GM18951 (cell line): ENCODE results near the gene FAM83F.
"Not testable (repeated sequence)": the region's sequence is repeated elsewhere in the genome, so short reads cannot be mapped to it uniquely, and the experiment has no call there.

Source experiments
- POLR2A ChIP-seq: IDR thresholded peaks from 4 replicates; pipeline ENCODE4 v1.6.1; 2011; ENCODE audit warnings: mild to moderate bottlenecking; ENCODE audit not compliant: insufficient read length, insufficient read depth; ENCODE audit errors: extremely low read depth
- in situ Hi-C: fragments of 300-500 bp; cut with MboI; formaldehyde crosslinking; loops from one replicate; pipeline ENCODE4 v1.12.0; 2022; ENCODE audit warnings: low sequenced_read_pairs, mixed read lengths, inconsistent platforms; ENCODE audit not compliant: unreplicated experiment

Gene FAM83F

DNA sequence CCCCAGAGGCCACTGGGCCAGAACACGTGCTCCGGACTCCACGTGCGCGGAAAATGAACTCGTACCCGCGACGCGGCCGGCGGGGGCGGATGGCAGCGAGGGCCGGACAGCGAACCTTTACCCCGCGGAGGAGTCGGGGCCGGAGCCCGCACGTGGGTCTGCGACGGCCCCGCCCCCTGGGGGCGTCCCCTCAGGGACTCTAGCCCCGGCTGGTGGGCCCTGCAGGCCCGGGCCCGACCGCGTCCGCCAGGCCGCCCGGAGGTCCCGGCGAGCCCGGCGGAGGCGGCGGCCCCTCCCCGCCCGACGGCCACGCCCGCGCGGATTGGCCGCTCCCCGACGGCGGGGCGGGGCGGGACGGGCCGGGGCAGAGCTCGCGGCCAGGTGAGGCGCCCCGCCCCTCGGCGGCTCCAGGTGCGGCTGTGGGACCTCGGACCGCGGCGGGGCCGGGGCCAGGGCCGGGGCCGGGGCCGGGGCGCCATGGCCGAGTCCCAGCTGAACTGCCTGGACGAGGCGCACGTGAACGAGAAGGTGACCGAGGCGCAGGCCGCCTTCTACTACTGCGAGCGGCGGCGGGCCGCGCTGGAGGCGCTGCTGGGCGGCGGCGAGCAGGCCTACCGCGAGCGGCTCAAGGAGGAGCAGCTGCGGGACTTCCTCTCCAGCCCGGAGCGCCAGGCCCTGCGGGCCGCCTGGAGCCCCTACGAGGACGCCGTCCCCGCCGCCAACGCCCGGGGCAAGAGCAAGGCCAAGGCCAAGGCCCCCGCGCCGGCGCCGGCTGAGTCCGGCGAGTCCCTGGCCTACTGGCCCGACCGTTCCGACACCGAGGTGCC lies at the start of gene FAM83F:
TSS of gene FAM83F (plus strand) at position 389 of the 827 bp plus-strand sequence. CDS start at position 478, 89 bp downstream.
- no peak for TF ChIP-seq POLR2A
- in situ Hi-C loops: no loop called here

- in situ Hi-C loops: no loop called here
- no peak for TF ChIP-seq POLR2A
Measured at GRCh38 chr22:39946126-39946502, 48.6 kb upstream of the FAM83F start.

GRCh38 chr22:39946503-39947219 lies 48.1 kb upstream of the FAM83F start:
- in situ Hi-C loops: no loop called here
- TF ChIP-seq POLR2A: no peak

GRCh38 chr22:39947220-39948216 lies 47.2 kb upstream of the FAM83F start:
- TF ChIP-seq POLR2A: no peak

DNA sequence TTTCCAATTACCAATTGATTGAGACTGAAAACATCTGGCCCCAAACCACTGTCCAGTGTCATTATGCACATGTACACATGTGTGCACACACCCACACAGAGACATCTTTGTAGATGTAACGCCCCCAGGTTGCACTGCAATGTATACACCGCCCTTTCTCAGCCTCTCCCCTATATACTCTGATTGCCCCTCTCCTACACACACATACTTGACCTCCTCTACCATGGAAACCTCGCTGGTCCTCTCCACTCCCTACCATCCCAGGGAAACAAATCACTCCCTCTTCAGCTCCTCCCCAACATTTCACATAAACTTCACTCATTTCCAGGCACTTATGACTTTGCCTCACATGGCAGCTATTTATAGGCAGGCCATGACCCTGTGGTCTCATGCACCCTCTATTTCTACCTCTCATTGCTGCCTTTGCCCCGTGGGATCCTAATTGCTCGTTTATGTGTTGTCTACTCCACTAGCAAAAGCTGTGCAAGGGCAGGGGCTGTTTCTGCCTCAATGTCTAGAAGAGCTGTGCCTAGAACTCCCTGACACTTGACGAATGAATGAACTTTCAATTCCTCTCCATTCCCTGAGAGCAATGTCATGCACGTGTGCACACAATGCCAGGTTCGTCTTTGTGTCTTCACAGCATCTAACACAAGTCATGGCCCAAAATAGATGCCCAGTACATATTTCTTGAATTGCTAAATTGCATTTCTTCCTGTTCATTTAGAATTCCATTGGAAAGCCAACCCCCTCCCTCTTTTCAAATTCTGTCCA lies 44.6 kb upstream of the FAM83F start:
- no peak for TF ChIP-seq POLR2A
- in situ Hi-C loops: no loop called here

More at GRCh38 chr22:39947220-39948216, 47.2 kb upstream of the FAM83F start:
- in situ Hi-C loops: no loop called here

GRCh38 chr22:39951603-39952293 lies 43.0 kb upstream of the FAM83F start:
- in situ Hi-C loops: not testable (repeated sequence)

- TF ChIP-seq POLR2A: no peak
- in situ Hi-C loops: no loop called here
Measured at GRCh38 chr22:39952347-39952746, 42.4 kb upstream of the FAM83F start.

DNA sequence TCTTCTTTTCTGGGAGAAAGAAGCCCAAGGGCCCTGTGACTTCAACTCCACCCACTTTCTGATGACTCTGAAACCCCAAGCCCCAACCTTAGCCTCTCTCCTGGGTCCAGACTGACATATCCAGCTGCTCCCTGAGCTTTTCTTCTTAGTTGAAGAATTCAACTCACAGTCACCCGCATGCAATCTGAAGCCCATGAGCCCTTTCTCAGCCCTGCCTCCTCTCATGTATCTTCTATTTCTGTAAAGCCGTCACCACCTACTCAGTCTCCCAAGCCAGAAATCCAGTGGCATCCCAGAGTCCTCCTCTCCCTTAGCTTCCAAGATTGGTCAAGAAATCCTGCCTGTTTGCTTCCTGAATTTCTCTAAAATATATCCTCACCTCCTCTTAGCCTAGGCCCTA lies 41.7 kb upstream of the FAM83F start:
- in situ Hi-C loops: no loop called here
- TF ChIP-seq POLR2A: no peak

DNA sequence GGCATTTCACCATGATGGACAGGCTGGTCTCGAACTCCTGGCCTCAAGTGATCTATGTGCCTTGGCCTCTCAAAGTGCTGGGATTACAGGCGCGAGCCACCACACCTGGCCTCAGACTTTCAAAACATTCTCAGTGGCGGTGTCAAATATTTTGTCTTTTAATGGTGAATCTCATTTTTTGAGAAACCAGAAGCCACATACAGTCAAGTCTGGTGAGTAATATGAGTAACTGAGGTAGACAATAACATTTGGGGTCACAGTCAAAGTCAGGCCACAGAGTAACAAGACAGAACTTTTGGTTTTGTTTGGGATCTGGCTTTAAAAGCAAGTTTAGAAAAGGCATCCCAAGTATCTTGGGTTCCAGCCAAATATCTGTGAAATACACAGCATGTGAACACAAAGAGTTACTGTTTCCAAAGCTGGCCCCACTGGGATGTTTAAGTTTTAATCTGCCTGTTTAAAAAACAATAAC lies 40.1 kb upstream of the FAM83F start:
- in situ Hi-C loops: no loop called here

GRCh38 chr22:39955675-39956074 lies 39.1 kb upstream of the FAM83F start:
- TF ChIP-seq POLR2A: no peak
- in situ Hi-C loops: no loop called here

More for the DNA sequence above, 40.1 kb upstream of the FAM83F start:
- TF ChIP-seq POLR2A: no peak

- in situ Hi-C loops: no loop called here
- TF ChIP-seq POLR2A: no peak
Measured at GRCh38 chr22:39956932-39957664, 37.7 kb upstream of the FAM83F start.
